HG02588 (cell line): Measurements from ENCODE around the gene LIPA.
"Not testable (repeated sequence)": the region's sequence is repeated elsewhere in the genome, so short reads cannot be mapped to it uniquely, and the experiment has no call there.

Experiments
- ATAC-seq: cut with Tn5 transposase; IDR thresholded peaks from one replicate; pipeline ENCODE4 v1.9.1; 2021; ENCODE audit warnings: mild to moderate bottlenecking, moderate library complexity; ENCODE audit not compliant: unreplicated experiment

LIPA gene

DNA sequence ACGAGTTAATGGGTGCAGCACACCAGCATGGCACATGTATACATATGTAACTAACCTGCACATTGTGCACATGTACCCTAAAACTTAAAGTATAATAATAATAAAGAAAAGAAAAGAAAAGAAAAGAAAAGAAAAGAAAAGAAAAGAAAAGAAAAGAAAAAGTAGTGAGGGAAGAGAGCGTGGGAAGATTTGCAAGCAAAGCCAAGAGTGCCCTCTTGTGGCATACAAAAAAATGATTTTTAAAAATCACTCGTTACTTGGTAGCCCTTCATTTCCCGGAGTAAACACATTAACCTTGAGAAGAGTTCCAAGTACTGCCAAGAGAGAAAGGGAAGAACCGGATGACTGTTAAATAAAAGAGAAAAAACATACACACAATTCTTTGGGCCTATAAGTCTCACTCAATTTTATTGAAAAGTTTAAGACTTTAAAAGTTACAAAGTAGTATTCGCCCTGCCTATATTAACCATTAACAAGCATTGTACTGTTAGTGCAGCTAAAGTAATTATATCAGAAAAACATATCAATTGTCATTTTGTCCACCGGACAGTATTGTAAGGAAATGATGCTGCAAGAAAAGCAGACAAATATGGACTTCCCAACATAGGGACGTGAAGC lies 38.3 kb downstream of the LIPA start:
- no peak for ATAC-seq

- no peak for ATAC-seq
Observed at GRCh38 chr10:89210794-89211425, 40.7 kb downstream of the LIPA start.

GRCh38 chr10:89209718-89210117 lies 41.9 kb downstream of the LIPA start:
- no peak for ATAC-seq

- no peak for ATAC-seq
Observed at GRCh38 chr10:89207801-89208551, 43.6 kb downstream of the LIPA start.

GRCh38 chr10:89207181-89207800 lies 44.3 kb downstream of the LIPA start, which contains the start of gene CH25H:
Gene CH25H (minus strand): TSS chr10:89207317. CDS start chr10:89207292, 25 bp downstream.
- no peak for ATAC-seq

DNA sequence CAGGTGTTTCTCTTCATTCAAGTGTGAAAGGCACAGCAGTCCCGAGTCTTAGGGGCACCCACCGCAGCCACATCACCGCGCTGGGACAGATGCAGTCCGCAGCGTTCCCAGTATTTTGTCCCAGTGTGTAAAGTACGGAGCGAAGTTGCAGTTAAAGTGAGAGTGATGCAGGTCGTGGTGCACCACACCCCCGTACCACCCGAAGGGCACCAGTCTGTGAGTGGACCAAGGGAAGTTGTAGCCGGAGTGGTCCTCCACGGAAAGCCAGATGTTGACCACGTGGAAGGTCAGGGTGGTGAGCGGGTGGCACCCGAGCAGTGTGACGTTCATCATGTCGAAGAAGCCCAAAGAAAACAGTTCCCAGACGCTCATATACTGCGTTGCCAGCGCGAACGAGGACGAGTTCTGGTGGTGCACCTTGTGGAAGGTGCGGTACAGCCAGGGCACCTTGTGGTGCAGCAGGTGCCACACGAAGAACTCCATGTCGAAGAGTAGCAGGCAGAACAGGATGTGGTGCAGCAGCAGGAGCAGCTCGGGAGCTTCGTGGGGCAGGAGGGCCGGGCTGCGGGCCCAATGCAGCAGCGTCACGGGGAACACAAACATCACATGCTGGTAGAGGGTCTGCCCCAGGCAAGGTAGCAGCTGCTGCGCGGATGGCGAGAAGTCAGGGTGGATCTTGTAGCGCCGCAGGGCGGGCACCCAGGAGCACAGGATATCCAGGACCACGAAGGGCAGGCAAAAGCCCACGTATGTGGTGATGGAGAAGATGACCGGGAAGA lies 45.0 kb downstream of the LIPA start:
- no peak for ATAC-seq

- no peak for ATAC-seq
Observed at GRCh38 chr10:89204621-89205185, 46.9 kb downstream of the LIPA start.

DNA sequence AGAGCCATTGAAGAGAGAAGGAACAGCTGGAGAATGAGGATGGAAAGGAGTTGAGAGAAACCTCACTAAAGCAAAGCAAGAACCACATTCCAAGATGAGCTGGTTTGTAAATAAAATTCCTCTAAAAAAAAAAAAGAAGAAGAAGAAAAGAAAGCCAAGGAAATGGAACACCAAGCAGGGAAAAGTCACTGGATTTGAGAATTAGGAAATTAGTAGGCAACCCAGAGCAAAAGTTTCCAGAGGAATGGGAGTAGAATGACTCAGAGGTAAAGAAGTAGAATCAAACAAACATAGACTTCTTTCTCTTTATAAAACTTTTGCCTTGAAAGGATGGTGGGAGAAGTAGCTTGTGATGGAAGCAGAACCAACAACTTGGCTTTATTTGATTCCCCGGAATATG lies 48.3 kb downstream of the LIPA start:
- ATAC-seq, result no peak

GRCh38 chr10:89202033-89202425 lies 49.5 kb downstream of the LIPA start:
- no peak for ATAC-seq

GRCh38 chr10:89201345-89202032 lies 50.1 kb downstream of the LIPA start:
- ATAC-seq, result no peak

GRCh38 chr10:89197473-89197872 lies 54.1 kb downstream of the LIPA start:
- ATAC-seq, result no peak

GRCh38 chr10:89191301-89191700 lies 60.3 kb downstream of the LIPA start:
- ATAC-seq, result not testable (repeated sequence)

- no peak for ATAC-seq
Observed at GRCh38 chr10:89189211-89189734, 62.3 kb downstream of the LIPA start.

DNA sequence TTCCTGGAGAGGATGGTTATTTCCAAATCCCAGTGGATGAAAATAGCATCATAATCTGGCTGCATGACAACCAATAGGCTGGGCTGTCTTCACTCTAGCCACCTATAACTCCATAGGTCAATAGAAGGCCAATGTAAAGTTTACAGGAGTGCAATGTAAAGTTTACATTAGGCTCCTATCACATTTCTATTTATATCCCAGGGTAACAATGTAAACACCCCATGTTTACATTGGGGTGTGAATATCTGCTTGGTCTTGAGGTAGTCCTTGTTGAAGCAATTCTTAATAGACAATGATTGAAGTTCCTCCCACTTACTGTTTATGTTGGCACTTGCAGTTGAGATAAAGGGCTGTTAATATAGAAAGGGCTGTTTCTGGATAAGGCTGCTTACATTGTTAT lies 65.9 kb downstream of the LIPA start:
- ATAC-seq, result no peak

DNA sequence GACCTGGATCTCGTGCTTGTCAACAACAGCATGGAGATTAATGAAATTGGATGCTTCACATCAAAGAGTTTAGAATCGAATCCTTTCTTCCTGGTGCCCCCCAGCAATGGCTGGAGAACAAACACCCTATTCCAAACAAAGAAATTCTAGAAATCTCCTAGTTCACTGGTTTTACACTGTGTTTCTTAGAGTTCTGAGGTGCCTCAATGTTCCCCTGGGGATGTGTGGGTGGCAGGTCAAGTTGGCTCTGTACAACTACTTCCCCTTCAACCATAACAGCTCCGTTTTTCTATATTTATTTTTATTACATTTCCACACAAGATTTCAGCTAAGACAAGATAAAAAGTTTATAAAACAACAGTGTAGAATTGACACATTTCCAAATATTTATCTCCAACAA lies 66.9 kb downstream of the LIPA start:
- ATAC-seq, result no peak

GRCh38 chr10:89183571-89183970 lies 68.0 kb downstream of the LIPA start:
- ATAC-seq, result no peak

DNA sequence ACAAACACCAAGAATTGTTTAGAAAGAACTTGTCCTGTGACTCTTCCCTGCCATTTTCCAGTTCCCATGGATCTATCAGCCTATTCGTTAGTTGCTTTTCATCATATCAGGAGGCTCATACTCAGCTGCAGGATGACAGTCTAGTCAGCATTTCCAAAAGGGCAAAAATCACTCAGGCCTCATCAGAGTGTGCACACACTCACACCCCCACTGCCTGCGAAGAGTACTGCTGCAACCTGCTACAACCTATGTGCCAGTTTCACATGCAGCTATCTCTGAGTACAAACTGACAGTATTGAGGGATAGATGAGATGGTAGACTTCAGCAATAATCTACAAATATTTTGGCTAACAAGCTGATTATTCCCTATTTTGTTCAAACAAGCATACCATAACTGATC lies 68.7 kb downstream of the LIPA start:
- no peak for ATAC-seq

DNA sequence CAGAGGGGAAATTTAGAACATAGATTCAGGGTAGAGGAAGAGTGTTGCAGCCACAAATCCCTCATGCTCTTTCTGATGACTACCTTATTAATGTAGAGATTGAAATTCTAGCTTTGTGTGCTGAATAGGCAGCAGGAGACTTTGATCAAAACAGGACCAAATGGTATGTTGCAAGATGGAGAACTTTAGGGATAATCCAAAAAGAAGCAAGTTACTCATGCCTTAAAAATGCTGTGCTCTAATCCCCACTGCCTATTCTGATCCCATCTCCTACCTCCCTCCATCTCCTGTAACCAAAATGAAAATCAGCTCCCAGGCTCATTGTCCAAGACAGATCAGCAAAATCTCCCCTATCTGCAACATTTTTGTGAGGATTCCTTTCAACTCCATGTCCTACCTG lies 75.8 kb downstream of the LIPA start:
- ATAC-seq, result no peak

- no peak for ATAC-seq
Observed at GRCh38 chr10:89173075-89173474, 78.5 kb downstream of the LIPA start.

DNA sequence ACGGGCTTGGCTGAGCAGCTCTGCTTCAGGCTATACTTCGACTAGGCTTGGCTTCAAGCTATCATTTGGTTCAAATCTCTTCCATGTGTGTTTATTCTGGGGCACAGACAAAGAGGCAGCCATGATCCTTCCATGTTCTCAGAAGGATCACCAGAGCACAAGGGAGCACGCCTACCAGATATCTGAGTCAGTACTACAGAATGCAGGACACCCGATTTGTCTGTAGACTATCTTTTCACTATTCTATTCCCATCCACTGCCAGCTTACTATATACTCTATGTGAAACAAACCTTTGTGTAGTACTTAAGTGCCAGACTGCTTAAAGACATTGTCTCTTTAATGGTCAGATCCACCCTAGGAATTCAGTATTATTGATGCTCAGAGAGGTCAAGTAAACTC lies 79.6 kb downstream of the LIPA start:
- ATAC-seq, result no peak
